OCI-LY1 (cell line): Measurements from ENCODE around the gene DHFR2.

Source experiments
- H2AFZ ChIP-seq: fragments of 200-600 bp; sonication (generic), shearing (Covaris generic); 2 replicates; pipeline ENCODE4 v1.6.0; 2014; ENCODE audit warnings: antibody characterized with exemption, mild to moderate bottlenecking, low read length
- H3F3A ChIP-seq: fragments of 200-600 bp; sonication (generic), shearing (Covaris generic); 2 replicates; pipeline ENCODE4 v1.6.0; 2014; ENCODE audit warnings: mild to moderate bottlenecking, antibody characterized with exemption, low read length, moderate library complexity; ENCODE audit not compliant: insufficient read depth
- H3K27ac ChIP-seq: fragments of 200-600 bp; sonication (generic); 2 replicates; pipeline ENCODE4 v1.5.1; 2014; ENCODE audit warnings: low read length, mixed run types, mild to moderate bottlenecking, low read depth; ENCODE audit not compliant: poor library complexity, severe bottlenecking
- H3K27me3 ChIP-seq: fragments of 200-600 bp; sonication (generic); 2 replicates; pipeline ENCODE4 v1.6.0; 2014; ENCODE audit warnings: antibody characterized with exemption, mild to moderate bottlenecking, low read length, moderate library complexity; ENCODE audit not compliant: insufficient read depth
- H3K36me3 ChIP-seq: fragments of 200-600 bp; sonication (generic); 2 replicates; pipeline ENCODE4 v1.6.1; 2014; ENCODE audit warnings: mild to moderate bottlenecking, antibody characterized with exemption, low read length, moderate library complexity, mixed read lengths; ENCODE audit not compliant: insufficient read depth
- H3K4me1 ChIP-seq: fragments of 200-600 bp; sonication (generic); 2 replicates; pipeline ENCODE4 v1.5.1; 2014; ENCODE audit warnings: mild to moderate bottlenecking, low read length, moderate library complexity; ENCODE audit not compliant: insufficient read depth, severe bottlenecking
- H3K4me2 ChIP-seq: fragments of 200-600 bp; sonication (generic), shearing (Covaris generic); 2 replicates; pipeline ENCODE4 v1.6.1; 2014; ENCODE audit warnings: low read length
- H3K4me3 ChIP-seq: fragments of 200-600 bp; sonication (generic); 2 replicates; pipeline ENCODE4 v1.5.1; 2014; ENCODE audit warnings: low read length, low read depth, mild to moderate bottlenecking, mixed read lengths; ENCODE audit not compliant: poor library complexity, severe bottlenecking
- H3K79me2 ChIP-seq: fragments of 200-600 bp; shearing (Covaris generic); 2 replicates; pipeline ENCODE4 v1.6.1; 2016; ENCODE audit warnings: mixed run types, low read length, mixed read lengths; ENCODE audit not compliant: insufficient read depth
- H3K9ac ChIP-seq: fragments of 200-600 bp; sonication (generic), shearing (Covaris generic); 2 replicates; pipeline ENCODE4 v1.6.1; 2014; ENCODE audit warnings: mild to moderate bottlenecking, low read length, mixed read lengths
- H3K9me2 ChIP-seq: fragments of 200-600 bp; sonication (generic), shearing (Covaris generic); 2 replicates; pipeline ENCODE4 v1.6.1; 2014; ENCODE audit warnings: low read depth, mild to moderate bottlenecking, low read length, mixed read lengths
- H3K9me3 ChIP-seq: fragments of 200-600 bp; shearing (Covaris generic); 2 replicates; pipeline ENCODE4 v1.6.1; 2014; ENCODE audit warnings: low read length, mixed read lengths
- H4K20me1 ChIP-seq: fragments of 200-600 bp; sonication (generic), shearing (Covaris generic); 2 replicates; pipeline ENCODE4 v1.6.0; 2016; ENCODE audit warnings: mild to moderate bottlenecking, low read length; ENCODE audit not compliant: insufficient read depth
- EZH2 ChIP-seq: fragments of 200-600 bp; sonication (generic), shearing (Covaris generic); IDR thresholded peaks from 2 replicates; pipeline ENCODE4 v1.8.0; 2017; ENCODE audit warnings: borderline replicate concordance, mixed run types, mild to moderate bottlenecking, antibody characterized with exemption, low read length, moderate library complexity, mixed read lengths
- TF ChIP-seq, protein P1 (sequence below): fragments of 200-600 bp; sonication (generic), shearing (Covaris generic); IDR thresholded peaks from 2 replicates; pipeline ENCODE4 v1.5.1; 2017; ENCODE audit warnings: mild to moderate bottlenecking, antibody characterized with exemption, low read length, moderate library complexity, mixed read lengths

DHFR2 gene

DNA sequence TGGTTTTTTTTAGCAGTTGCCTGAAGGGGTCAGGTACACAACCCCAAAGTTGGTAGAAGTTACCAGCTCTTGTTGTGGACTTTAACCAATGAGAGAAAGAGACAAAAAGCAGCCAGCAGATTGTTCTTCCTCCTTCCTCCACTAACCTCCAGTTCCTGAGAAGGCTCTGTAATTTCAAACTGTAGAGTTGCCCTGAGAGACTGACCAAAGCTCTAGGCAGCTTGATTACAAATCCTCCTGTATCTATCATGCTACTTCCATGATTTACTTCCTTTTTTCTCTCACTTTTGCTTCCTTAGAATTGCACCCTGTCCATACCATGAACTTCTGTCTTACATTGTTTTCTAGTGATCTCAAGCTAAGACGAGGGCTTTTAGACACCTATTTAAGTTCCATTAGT is 29.4 kb upstream of the DHFR2 start:
- no peaks in the 10 kb centered on the region for H4K20me1 ChIP-seq
- H3K36me3 ChIP-seq: peaks cover 23% of the 10 kb centered on the region; the same call in 1 of the 2 replicates
- H3K4me3 ChIP-seq: no peak overlapping the region
- no peak overlapping the region for H3K9ac ChIP-seq
- TF ChIP-seq, protein P1, sequence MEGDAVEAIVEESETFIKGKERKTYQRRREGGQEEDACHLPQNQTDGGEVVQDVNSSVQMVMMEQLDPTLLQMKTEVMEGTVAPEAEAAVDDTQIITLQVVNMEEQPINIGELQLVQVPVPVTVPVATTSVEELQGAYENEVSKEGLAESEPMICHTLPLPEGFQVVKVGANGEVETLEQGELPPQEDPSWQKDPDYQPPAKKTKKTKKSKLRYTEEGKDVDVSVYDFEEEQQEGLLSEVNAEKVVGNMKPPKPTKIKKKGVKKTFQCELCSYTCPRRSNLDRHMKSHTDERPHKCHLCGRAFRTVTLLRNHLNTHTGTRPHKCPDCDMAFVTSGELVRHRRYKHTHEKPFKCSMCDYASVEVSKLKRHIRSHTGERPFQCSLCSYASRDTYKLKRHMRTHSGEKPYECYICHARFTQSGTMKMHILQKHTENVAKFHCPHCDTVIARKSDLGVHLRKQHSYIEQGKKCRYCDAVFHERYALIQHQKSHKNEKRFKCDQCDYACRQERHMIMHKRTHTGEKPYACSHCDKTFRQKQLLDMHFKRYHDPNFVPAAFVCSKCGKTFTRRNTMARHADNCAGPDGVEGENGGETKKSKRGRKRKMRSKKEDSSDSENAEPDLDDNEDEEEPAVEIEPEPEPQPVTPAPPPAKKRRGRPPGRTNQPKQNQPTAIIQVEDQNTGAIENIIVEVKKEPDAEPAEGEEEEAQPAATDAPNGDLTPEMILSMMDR: no peak
- TF ChIP-seq EZH2: no peak
- H3K27me3 ChIP-seq: no peaks in the 10 kb centered on the region
- no peaks in the 10 kb centered on the region for H3K79me2 ChIP-seq
- H3K4me2 ChIP-seq: no peak overlapping the region
- H3K27ac ChIP-seq: no peak overlapping the region
- H3K9me2 ChIP-seq: no peaks in the 10 kb centered on the region
- no peaks in the 10 kb centered on the region for H3K4me1 ChIP-seq
- no peak overlapping the region for H2AFZ ChIP-seq
- H3F3A ChIP-seq: no peaks in the 10 kb centered on the region
- no peaks in the 10 kb centered on the region for H3K9me3 ChIP-seq

GRCh38 chr3:94089126-94089525 is 26.4 kb upstream of the DHFR2 start:
- H3K79me2 ChIP-seq: no peaks in the 10 kb centered on the region
- H3K4me1 ChIP-seq: no peaks in the 10 kb centered on the region
- H3K27me3 ChIP-seq: no peaks in the 10 kb centered on the region
- no peaks in the 10 kb centered on the region for H4K20me1 ChIP-seq
- H3K36me3 ChIP-seq: peaks cover 26% of the 10 kb centered on the region
- no peaks in the 10 kb centered on the region for H3K9me3 ChIP-seq
- no peak overlapping the region for H3K9ac ChIP-seq
- H3F3A ChIP-seq: no peaks in the 10 kb centered on the region
- no peaks in the 10 kb centered on the region for H3K9me2 ChIP-seq
- TF ChIP-seq, protein P1: no peak
- TF ChIP-seq EZH2: no peak
- H3K27ac ChIP-seq: no peak overlapping the region
- no peak overlapping the region for H2AFZ ChIP-seq
- H3K4me3 ChIP-seq: no peak overlapping the region
- H3K4me2 ChIP-seq: no peak overlapping the region

DNA sequence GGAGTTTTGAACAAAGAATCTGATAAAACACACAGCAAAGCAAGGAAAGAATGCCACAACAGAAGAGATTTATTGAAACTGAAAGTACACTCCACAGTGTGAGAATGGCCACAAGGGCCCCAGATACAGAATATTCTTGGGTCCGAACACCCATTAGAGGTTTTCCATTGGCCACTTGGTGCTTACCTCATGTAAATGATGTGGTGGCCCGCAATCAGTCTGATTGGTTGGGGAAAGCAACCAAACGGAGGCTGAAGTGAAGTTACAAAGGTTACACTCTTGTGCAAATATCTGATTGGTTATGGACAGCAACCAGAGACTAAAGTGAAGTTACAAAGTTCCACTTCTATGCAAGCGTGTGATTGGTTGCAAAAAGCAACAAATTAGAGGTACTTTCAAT is 20.5 kb upstream of the DHFR2 start:
- Histone ChIP-seq H4K20me1 (no peaks in the 10 kb centered on the region), H3F3A (no peaks in the 10 kb centered on the region), H3K79me2 (no peaks in the 10 kb centered on the region), H3K36me3 (peaks cover 13% of the 10 kb centered on the region), H3K4me2 (no peak overlapping the region), H3K27me3 (no peaks in the 10 kb centered on the region), H3K9me2 (no peaks in the 10 kb centered on the region), H3K4me1 (no peaks in the 10 kb centered on the region), H3K27ac (no peak overlapping the region), H3K9ac (no peak overlapping the region), H3K4me3 (no peak overlapping the region), H2AFZ (no peak overlapping the region), H3K9me3 (no peaks in the 10 kb centered on the region)
- TF ChIP-seq EZH2: no peak
- TF ChIP-seq, protein P1: no peak
